Measurements from ENCODE around the gene LDLRAD4.

Gene LDLRAD4

GRCh38 chr18:13539843-13540476 lies 321.4 kb downstream of the LDLRAD4 start:
- Histone ChIP-seq H3K27me3 (ENCODE audit: insufficient read depth, poor library complexity, severe bottlenecking) (no peaks in the 10 kb centered on the region), H3K4me3 (replicated peaks; ENCODE audit: insufficient read depth, low read length) (no peak overlapping the region), H3K27ac (replicated peaks) (no peak overlapping the region)
- no peak for DNase-seq (ENCODE audit: low read depth in 1 of 2, low spot score in 1 of 2)
- no peak for TF ChIP-seq REST (IDR thresholded peaks at IDR 0.05; ENCODE audit: insufficient replicate concordance, low read depth)
- no peak for TF ChIP-seq SPI1 (IDR thresholded peaks at IDR 0.05; ENCODE audit: borderline replicate concordance, low read depth)
- TF ChIP-seq POLR2AphosphoS5 (IDR thresholded peaks at IDR 0.05; ENCODE audit: low read depth) = no peak
- TF ChIP-seq GABPA (IDR thresholded peaks at IDR 0.05; ENCODE audit: low read depth) = no peak
- TF ChIP-seq CTCF (IDR thresholded peaks at IDR 0.05; ENCODE audit: insufficient read depth, low read length) = no peak

GRCh38 chr18:13540477-13541182 lies 322.1 kb downstream of the LDLRAD4 start:
- H3K27me3 ChIP-seq (ENCODE audit: insufficient read depth, poor library complexity, severe bottlenecking) = no peaks in the 10 kb centered on the region
- no peak overlapping the region for H3K27ac ChIP-seq (replicated peaks)
- DNase-seq (ENCODE audit: low read depth in 1 of 2, low spot score in 1 of 2) = no peak
- TF ChIP-seq REST (IDR thresholded peaks at IDR 0.05; ENCODE audit: insufficient replicate concordance, low read depth) (no peak), POLR2AphosphoS5 (IDR thresholded peaks at IDR 0.05; ENCODE audit: low read depth) (no peak), GABPA (IDR thresholded peaks at IDR 0.05; ENCODE audit: low read depth) (no peak), CTCF (IDR thresholded peaks at IDR 0.05; ENCODE audit: insufficient read depth, low read length) (no peak), SPI1 (IDR thresholded peaks at IDR 0.05; ENCODE audit: borderline replicate concordance, low read depth) (no peak)
- no peak overlapping the region for H3K4me3 ChIP-seq (replicated peaks; ENCODE audit: insufficient read depth, low read length)

GRCh38 chr18:13541621-13542519 lies 323.3 kb downstream of the LDLRAD4 start:
- no peak for TF ChIP-seq POLR2AphosphoS5 (IDR thresholded peaks at IDR 0.05; ENCODE audit: low read depth)

GRCh38 chr18:13542520-13542847 lies 323.9 kb downstream of the LDLRAD4 start:
- Histone ChIP-seq H3K4me3 (replicated peaks; ENCODE audit: insufficient read depth, low read length) (no peak overlapping the region), H3K27me3 (ENCODE audit: insufficient read depth, poor library complexity, severe bottlenecking) (no peaks in the 10 kb centered on the region), H3K27ac (replicated peaks) (no peak overlapping the region)
- DNase-seq (ENCODE audit: low read depth in 1 of 2, low spot score in 1 of 2) = no peak
- TF ChIP-seq SPI1 (IDR thresholded peaks at IDR 0.05; ENCODE audit: borderline replicate concordance, low read depth) (no peak), POLR2AphosphoS5 (IDR thresholded peaks at IDR 0.05; ENCODE audit: low read depth) (no peak), REST (IDR thresholded peaks at IDR 0.05; ENCODE audit: insufficient replicate concordance, low read depth) (no peak), CTCF (IDR thresholded peaks at IDR 0.05; ENCODE audit: insufficient read depth, low read length) (no peak), GABPA (IDR thresholded peaks at IDR 0.05; ENCODE audit: low read depth) (no peak)

More at GRCh38 chr18:13541621-13542519, 323.3 kb downstream of the LDLRAD4 start:
- no peaks in the 10 kb centered on the region for H3K27me3 ChIP-seq (ENCODE audit: insufficient read depth, poor library complexity, severe bottlenecking)
- H3K4me3 ChIP-seq (replicated peaks; ENCODE audit: insufficient read depth, low read length) = no peak overlapping the region
- H3K27ac ChIP-seq (replicated peaks) = no peak overlapping the region
- no peak for DNase-seq (ENCODE audit: low read depth in 1 of 2, low spot score in 1 of 2)

Data from HL-60 (cell line).